Upper lobe of left lung (tissue), 4 donors: Measurements from ENCODE around the gene DOHH.

Experiments used
- CTCF ChIP-seq, 6 experiments: fragments of 450-650 bp in 4 of 6; fragments of 200-600 bp in 2 of 6; sonication (generic) in 2 of 6; IDR thresholded peaks; one replicate each; pipeline ENCODE4 v1.5.1; 2016 to 2019; ENCODE audit warnings: antibody characterized with exemption in 6 of 6
- EP300 ChIP-seq, 4 donors: sonication (generic); formaldehyde crosslinking; IDR thresholded peaks; one replicate each; pipeline ENCODE4 v1.5.1; 2017; ENCODE audit warnings: antibody characterized with exemption in 4 of 4, control low read depth in 2 of 4
- POLR2A ChIP-seq, 4 donors: fragments of 450-650 bp; IDR thresholded peaks; one replicate each; pipeline ENCODE4 v1.5.1; 2016 to 2017; ENCODE audit warnings: antibody characterized with exemption in 4 of 4, mild to moderate bottlenecking in 2 of 4

GRCh38 chr19:3478409-3479176, 21.9 kb downstream of the DOHH start:
- TF ChIP-seq EP300 (IDR thresholded peaks at IDR 0.05) (no peak), CTCF (IDR thresholded peaks at IDR 0.05) (no peak), POLR2A (IDR thresholded peaks at IDR 0.05) (no peak)
